ENCODE measurements around the gene TMEM101. TPM values are rescaled to one million over a fixed set of nuclear protein-coding genes. Genes with fewer than 3 reads are reported as not detected.
A peak's percentile ranks its signal among the peaks of the same experiment; 100 is the strongest.

The TMEM101 gene
- polyA plus RNA-seq, 1 of the 3 experiments (the other 2 are of a cell fraction), result 62.9 TPM

DNA sequence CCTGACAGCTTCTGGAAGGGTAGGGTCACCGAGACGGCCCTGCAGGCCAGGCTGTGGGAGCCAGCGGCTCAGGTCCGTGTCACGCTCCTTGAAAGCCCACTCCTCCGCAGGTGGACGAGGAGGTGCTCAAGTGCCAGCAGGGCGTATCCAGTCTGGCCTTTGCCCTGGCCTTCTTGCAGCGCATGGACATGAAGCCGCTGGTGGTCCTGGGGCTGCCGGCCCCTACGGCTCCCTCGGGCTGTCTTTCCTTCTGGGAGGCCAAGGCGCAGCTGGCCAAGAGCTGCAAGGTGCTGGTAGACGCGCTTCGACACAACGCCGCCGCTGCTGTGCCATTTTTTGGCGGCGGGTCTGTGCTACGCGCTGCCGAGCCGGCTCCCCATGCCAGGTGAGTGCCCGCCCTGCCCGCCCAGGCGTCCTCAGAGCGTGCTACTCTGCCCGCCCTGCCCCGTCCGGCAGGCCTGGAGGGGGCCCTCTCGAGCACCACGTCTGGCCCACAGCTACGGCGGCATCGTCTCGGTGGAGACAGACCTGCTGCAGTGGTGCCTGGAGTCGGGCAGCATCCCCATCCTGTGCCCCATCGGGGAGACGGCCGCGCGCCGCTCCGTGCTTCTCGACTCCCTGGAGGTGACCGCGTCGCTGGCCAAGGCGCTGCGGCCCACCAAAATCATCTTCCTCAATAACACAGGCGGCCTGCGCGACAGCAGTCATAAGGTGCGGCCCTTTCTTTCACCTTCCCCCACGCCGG is 9.1 kb downstream of the TMEM101 start:
- peaks cover 20% of the 10 kb centered on the region; the same call in 1 of the 2 replicates for H3K79me2 ChIP-seq (ENCODE audit: insufficient read depth)
- H3K4me2 ChIP-seq, result peak overlapping the region; percentile 90
- H3F3A ChIP-seq (replicated peaks; ENCODE audit: insufficient read depth), result peaks cover 5% of the 10 kb centered on the region
- peak overlapping the region; percentile 80 to 90; a peak in 3 of 4 replicates for H3K4me3 ChIP-seq (ENCODE audit: low read depth in 2 of 2, low read length in 1 of 2)
- H3K27ac ChIP-seq (ENCODE audit: low read depth in 2 of 2, low read length in 1 of 2), result no peak overlapping the region
- H2AFZ ChIP-seq (ENCODE audit: low read depth), result peak overlapping the region; percentile 75; the same call in 1 of the 2 replicates
- H3K9me3 ChIP-seq, result no peaks in the 10 kb centered on the region
- peaks cover 8 to 39% of the 10 kb centered on the region in 2 experiments; a peak in 2 of 4 replicates for H3K4me1 ChIP-seq (ENCODE audit: control insufficient read depth in 1 of 2, insufficient read depth in 2 of 2, low read depth in 1 of 2, low read length in 1 of 2)
- peak overlapping the region; percentile 60; the same call in 1 of the 2 replicates for H3K9ac ChIP-seq
- 57% methylated on average over 41 of the region's 59 CpGs for WGBS (ENCODE audit: low lambda C conversion rate)
- ChIA-PET POLR2A (no interaction called here), CTCF (interaction anchor here (1.0 to 31.1 kb wide), 10 partner anchors 11 to 345 kb away, joined by 3 to 638 read pairs (median 6); partner anchors contain the start of genes LSM12 and PPY)
- DNase-seq, result peak; percentile 77
- no peak for TF ChIP-seq TCF12 (IDR thresholded peaks at IDR 0.05)
- no peak for TF ChIP-seq TEAD4 (IDR thresholded peaks at IDR 0.05; ENCODE audit: borderline replicate concordance, insufficient read depth)
- TF ChIP-seq, protein P1, sequence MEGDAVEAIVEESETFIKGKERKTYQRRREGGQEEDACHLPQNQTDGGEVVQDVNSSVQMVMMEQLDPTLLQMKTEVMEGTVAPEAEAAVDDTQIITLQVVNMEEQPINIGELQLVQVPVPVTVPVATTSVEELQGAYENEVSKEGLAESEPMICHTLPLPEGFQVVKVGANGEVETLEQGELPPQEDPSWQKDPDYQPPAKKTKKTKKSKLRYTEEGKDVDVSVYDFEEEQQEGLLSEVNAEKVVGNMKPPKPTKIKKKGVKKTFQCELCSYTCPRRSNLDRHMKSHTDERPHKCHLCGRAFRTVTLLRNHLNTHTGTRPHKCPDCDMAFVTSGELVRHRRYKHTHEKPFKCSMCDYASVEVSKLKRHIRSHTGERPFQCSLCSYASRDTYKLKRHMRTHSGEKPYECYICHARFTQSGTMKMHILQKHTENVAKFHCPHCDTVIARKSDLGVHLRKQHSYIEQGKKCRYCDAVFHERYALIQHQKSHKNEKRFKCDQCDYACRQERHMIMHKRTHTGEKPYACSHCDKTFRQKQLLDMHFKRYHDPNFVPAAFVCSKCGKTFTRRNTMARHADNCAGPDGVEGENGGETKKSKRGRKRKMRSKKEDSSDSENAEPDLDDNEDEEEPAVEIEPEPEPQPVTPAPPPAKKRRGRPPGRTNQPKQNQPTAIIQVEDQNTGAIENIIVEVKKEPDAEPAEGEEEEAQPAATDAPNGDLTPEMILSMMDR (IDR thresholded peaks at IDR 0.05), result no peak
- TF ChIP-seq GATA2 (CRISPR knock-in tag; IDR thresholded peaks at IDR 0.05), result no peak
- TF ChIP-seq RFX5 (IDR thresholded peaks at IDR 0.05; ENCODE audit: low read length), result no peak
- TF ChIP-seq, protein P2, sequence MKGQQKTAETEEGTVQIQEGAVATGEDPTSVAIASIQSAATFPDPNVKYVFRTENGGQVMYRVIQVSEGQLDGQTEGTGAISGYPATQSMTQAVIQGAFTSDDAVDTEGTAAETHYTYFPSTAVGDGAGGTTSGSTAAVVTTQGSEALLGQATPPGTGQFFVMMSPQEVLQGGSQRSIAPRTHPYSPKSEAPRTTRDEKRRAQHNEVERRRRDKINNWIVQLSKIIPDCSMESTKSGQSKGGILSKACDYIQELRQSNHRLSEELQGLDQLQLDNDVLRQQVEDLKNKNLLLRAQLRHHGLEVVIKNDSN (IDR thresholded peaks at IDR 0.05; ENCODE audit: borderline replicate concordance, low read depth), result no peak
- no peak for TF ChIP-seq NRF1 (IDR thresholded peaks at IDR 0.05; ENCODE audit: low read depth, low read length)
- TF ChIP-seq, protein P3, sequence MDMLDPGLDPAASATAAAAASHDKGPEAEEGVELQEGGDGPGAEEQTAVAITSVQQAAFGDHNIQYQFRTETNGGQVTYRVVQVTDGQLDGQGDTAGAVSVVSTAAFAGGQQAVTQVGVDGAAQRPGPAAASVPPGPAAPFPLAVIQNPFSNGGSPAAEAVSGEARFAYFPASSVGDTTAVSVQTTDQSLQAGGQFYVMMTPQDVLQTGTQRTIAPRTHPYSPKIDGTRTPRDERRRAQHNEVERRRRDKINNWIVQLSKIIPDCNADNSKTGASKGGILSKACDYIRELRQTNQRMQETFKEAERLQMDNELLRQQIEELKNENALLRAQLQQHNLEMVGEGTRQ (IDR thresholded peaks at IDR 0.05; ENCODE audit: borderline replicate concordance, low read depth, low read length), result no peak
- H4K20me1 ChIP-seq (ENCODE audit: insufficient read depth), result no peaks in the 10 kb centered on the region
- no peaks in the 10 kb centered on the region for H3K9me2 ChIP-seq
- no peaks in the 10 kb centered on the region for H3K36me3 ChIP-seq (replicated peaks in 1 of 2; ENCODE audit: control insufficient read depth in 1 of 2, insufficient read depth in 2 of 2, low read length in 1 of 2)
- H3K27me3 ChIP-seq (ENCODE audit: insufficient read depth), result no peaks in the 10 kb centered on the region

DNA sequence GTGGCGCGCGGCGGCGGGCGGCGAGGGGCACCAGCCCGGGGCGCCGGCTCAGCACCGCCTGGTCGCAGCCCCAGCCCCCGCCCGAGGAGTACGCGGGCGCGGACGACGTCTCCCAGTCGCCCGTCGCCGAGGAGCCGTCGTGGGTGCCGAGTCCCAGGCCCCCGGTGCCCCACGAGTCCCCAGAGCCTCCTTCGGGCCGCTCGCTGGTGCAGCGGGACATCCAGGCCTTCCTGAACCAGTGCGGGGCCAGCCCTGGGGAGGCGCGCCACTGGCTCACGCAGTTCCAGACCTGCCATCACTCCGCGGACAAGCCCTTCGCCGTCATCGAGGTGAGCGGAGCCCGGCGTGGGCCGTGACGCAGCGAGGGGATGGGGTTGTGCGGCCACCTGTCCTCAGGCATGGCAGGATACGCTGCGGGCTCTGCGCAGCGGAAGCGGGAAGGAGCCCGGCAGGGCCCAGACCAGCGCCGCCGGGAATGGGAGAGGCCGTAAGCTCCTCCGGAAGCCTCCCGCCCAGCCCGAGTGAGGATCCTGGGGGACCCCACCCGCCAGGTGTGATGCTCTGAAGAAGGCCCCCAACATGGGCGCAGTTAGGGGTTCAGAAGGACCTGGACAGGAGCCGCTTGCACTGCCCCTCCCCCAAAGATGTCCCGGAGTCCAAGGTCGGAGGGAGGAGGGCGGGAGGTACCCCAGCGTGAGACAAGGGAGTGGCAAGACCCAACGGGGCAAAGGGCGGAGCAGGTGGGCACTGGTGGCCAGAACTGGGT is 9.8 kb downstream of the TMEM101 start:
- CTCF ChIA-PET, result interaction anchor here (1.0 to 31.1 kb wide), 8 partner anchors 11 to 346 kb away, joined by 3 to 638 read pairs (median 8); partner anchors contain the start of gene PPY

More for the DNA sequence above, 9.8 kb downstream of the TMEM101 start:
- Histone ChIP-seq H3K27ac (ENCODE audit: low read depth in 2 of 2, low read length in 1 of 2) (no peak overlapping the region), H3K4me2 (no peak overlapping the region), H3K36me3 (replicated peaks in 1 of 2; ENCODE audit: control insufficient read depth in 1 of 2, insufficient read depth in 2 of 2, low read length in 1 of 2) (no peaks in the 10 kb centered on the region), H3F3A (replicated peaks; ENCODE audit: insufficient read depth) (peaks cover 7% of the 10 kb centered on the region), H2AFZ (ENCODE audit: low read depth) (no peak overlapping the region), H4K20me1 (ENCODE audit: insufficient read depth) (no peaks in the 10 kb centered on the region), H3K27me3 (ENCODE audit: insufficient read depth) (no peaks in the 10 kb centered on the region), H3K4me3 (ENCODE audit: low read depth in 2 of 2, low read length in 1 of 2) (peak overlapping the region in 1 of 2 experiments; percentile 17; a peak in 1 of 4 replicates), H3K9me3 (no peaks in the 10 kb centered on the region), H3K9ac (no peak overlapping the region), H3K4me1 (ENCODE audit: control insufficient read depth in 1 of 2, insufficient read depth in 2 of 2, low read depth in 1 of 2, low read length in 1 of 2) (peaks cover 8 to 39% of the 10 kb centered on the region in 2 experiments; a peak in 2 of 4 replicates), H3K79me2 (ENCODE audit: insufficient read depth) (peaks cover 20% of the 10 kb centered on the region; the same call in 1 of the 2 replicates), H3K9me2 (no peaks in the 10 kb centered on the region)
- 63% methylated on average over 42 of the region's 71 CpGs for WGBS (ENCODE audit: low lambda C conversion rate)
- TF ChIP-seq GABPA (IDR thresholded peaks at IDR 0.05; ENCODE audit: low read depth), result no peak
- no peak for TF ChIP-seq SMC3 (IDR thresholded peaks at IDR 0.05; ENCODE audit: low read depth, low read length)
- TF ChIP-seq ELF1 (IDR thresholded peaks at IDR 0.05), result no peak
- TF ChIP-seq GATA2 (CRISPR knock-in tag; IDR thresholded peaks at IDR 0.05), result no peak
- TF ChIP-seq, protein P4, sequence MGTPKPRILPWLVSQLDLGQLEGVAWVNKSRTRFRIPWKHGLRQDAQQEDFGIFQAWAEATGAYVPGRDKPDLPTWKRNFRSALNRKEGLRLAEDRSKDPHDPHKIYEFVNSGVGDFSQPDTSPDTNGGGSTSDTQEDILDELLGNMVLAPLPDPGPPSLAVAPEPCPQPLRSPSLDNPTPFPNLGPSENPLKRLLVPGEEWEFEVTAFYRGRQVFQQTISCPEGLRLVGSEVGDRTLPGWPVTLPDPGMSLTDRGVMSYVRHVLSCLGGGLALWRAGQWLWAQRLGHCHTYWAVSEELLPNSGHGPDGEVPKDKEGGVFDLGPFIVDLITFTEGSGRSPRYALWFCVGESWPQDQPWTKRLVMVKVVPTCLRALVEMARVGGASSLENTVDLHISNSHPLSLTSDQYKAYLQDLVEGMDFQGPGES (IDR thresholded peaks at IDR 0.05; ENCODE audit: low read depth, low read length), result no peak
- POLR2A ChIA-PET, result no interaction called here
- DNase-seq, result peak; percentile 58

Measured in SK-N-SH (cell line).